ENCODE data around the gene ST13. TPM values are rescaled to one million over a fixed set of nuclear protein-coding genes. Genes with fewer than 3 reads are reported as not detected.

Gene ST13
- total RNA-seq, 1 experiment from 2014 or later: 322 TPM

DNA sequence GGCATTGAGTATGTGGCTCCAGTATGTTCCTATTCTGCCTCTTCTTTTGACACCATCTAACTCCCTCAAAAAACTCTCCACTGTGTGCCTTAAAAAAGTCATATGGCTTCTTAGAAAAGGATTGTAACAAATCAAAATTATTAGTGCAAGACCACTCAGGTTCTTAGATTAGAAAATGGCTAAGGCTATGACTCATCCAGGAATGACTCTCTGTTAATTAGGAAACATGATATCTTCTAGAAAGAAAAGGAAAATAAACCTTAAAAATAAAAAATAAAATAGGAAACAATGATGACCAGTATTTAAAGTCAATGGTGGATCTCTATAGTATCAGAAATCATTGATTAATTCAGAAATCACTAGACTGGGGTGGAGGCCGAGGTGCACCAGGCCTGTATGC lies 59.0 kb downstream of the ST13 start:
- CTCF ChIA-PET: no interaction called here
- H3K27me3 Mint-ChIP-seq (ENCODE audit: unreplicated experiment): no peaks in the 10 kb centered on the region
- no peaks in the 10 kb centered on the region for H3K4me1 Mint-ChIP-seq (ENCODE audit: low read depth, unreplicated experiment)
- no peak for DNase-seq
- no peak overlapping the region for H3K27ac Mint-ChIP-seq (ENCODE audit: unreplicated experiment)
- no peaks in the 10 kb centered on the region for H3K36me3 Mint-ChIP-seq (ENCODE audit: insufficient read depth, unreplicated experiment)
- H3K9me3 Mint-ChIP-seq (ENCODE audit: low read depth, unreplicated experiment): no peaks in the 10 kb centered on the region
- intact Hi-C loops (cut with micrococcal nuclease; ENCODE audit: unreplicated experiment): no loop called here
- no peak overlapping the region for H3K4me3 Mint-ChIP-seq (ENCODE audit: low read depth, unreplicated experiment)
- no TSS peak for BruUV-seq (replicated peaks)
- TF ChIP-seq, protein P1, sequence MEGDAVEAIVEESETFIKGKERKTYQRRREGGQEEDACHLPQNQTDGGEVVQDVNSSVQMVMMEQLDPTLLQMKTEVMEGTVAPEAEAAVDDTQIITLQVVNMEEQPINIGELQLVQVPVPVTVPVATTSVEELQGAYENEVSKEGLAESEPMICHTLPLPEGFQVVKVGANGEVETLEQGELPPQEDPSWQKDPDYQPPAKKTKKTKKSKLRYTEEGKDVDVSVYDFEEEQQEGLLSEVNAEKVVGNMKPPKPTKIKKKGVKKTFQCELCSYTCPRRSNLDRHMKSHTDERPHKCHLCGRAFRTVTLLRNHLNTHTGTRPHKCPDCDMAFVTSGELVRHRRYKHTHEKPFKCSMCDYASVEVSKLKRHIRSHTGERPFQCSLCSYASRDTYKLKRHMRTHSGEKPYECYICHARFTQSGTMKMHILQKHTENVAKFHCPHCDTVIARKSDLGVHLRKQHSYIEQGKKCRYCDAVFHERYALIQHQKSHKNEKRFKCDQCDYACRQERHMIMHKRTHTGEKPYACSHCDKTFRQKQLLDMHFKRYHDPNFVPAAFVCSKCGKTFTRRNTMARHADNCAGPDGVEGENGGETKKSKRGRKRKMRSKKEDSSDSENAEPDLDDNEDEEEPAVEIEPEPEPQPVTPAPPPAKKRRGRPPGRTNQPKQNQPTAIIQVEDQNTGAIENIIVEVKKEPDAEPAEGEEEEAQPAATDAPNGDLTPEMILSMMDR (IDR thresholded peaks at IDR 0.05; ENCODE audit: unreplicated experiment): no peak

DNA sequence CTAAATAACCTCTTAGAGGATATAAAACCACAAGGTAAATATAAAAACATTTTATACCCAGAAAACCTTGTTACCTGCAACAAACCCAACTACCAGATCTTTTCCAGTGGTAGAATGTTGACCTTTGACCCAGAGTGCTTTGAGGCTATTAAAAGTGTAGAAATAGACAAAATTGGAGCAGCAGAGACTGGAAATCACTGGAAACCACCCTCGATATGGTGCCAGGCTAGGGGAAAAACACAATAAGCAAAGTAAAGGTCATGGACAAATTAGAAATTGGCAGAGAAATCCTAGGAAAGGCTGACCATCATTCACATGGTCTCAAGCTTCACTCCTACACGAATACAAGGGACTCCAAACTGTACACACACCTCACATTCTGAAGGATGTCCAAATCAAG lies 64.0 kb downstream of the ST13 start:
- CTCF ChIA-PET: no interaction called here
- DNase-seq: no peak
- H3K9me3 Mint-ChIP-seq (ENCODE audit: low read depth, unreplicated experiment): no peaks in the 10 kb centered on the region
- TF ChIP-seq, protein P1 (IDR thresholded peaks at IDR 0.05; ENCODE audit: unreplicated experiment): no peak
- no peak overlapping the region for H3K4me3 Mint-ChIP-seq (ENCODE audit: low read depth, unreplicated experiment)
- intact Hi-C loops (cut with micrococcal nuclease; ENCODE audit: unreplicated experiment): no loop called here
- no TSS peak for BruUV-seq (replicated peaks)
- H3K27ac Mint-ChIP-seq (ENCODE audit: unreplicated experiment): no peak overlapping the region
- H3K27me3 Mint-ChIP-seq (ENCODE audit: unreplicated experiment): no peaks in the 10 kb centered on the region
- no peaks in the 10 kb centered on the region for H3K36me3 Mint-ChIP-seq (ENCODE audit: insufficient read depth, unreplicated experiment)
- peaks cover 8% of the 10 kb centered on the region for H3K4me1 Mint-ChIP-seq (ENCODE audit: low read depth, unreplicated experiment)

DNA sequence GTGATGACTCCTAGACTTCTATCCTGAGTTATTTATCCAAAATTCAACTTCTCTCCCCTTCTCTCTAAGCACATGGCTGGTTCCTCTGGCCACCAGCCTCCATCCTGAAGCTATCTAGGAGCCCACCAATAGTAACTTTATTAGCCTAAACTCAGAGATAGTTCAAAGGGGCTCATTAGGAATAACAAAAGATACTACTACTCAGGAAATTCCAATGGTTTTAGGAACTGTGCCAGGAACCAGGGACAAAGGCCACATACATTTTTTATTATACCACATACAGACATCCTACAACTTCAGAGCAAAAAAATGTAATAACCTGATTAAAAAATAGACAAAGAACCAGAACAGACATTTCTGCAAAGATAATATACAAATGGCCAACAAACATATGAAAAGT lies 65.2 kb downstream of the ST13 start:
- no peak for DNase-seq
- H3K4me1 Mint-ChIP-seq (ENCODE audit: low read depth, unreplicated experiment): peaks cover 8% of the 10 kb centered on the region
- H3K36me3 Mint-ChIP-seq (ENCODE audit: insufficient read depth, unreplicated experiment): no peaks in the 10 kb centered on the region
- intact Hi-C loops (cut with micrococcal nuclease; ENCODE audit: unreplicated experiment): no loop called here
- H3K27ac Mint-ChIP-seq (ENCODE audit: unreplicated experiment): no peak overlapping the region
- no peaks in the 10 kb centered on the region for H3K9me3 Mint-ChIP-seq (ENCODE audit: low read depth, unreplicated experiment)
- BruUV-seq (replicated peaks): no TSS peak
- CTCF ChIA-PET: interaction anchor here (0.6 kb wide), 1 partner anchor 10 kb away, joined by 3 read pairs; no protein-coding TSS in a partner anchor
- no peaks in the 10 kb centered on the region for H3K27me3 Mint-ChIP-seq (ENCODE audit: unreplicated experiment)
- TF ChIP-seq, protein P1 (IDR thresholded peaks at IDR 0.05; ENCODE audit: unreplicated experiment): no peak
- no peak overlapping the region for H3K4me3 Mint-ChIP-seq (ENCODE audit: low read depth, unreplicated experiment)

DNA sequence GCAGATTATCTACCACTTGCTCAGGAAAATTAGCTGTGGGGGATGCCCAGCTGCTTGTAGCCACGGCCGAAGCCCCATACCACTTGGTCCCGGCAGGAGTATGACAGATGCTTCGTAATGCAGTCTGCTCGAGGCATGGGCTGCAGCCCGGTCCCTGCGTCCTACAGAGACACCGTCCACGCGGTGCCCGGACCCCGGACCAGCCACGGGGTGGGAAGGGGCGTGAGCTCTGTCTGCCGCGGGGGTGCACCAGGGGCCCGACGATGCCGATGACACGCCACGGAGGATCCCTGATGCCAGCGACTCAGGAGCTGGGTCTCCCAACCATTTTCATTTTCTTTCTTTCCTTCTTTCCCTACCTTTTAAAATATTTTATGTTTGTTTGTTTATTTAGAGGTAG lies 67.3 kb downstream of the ST13 start:
- H3K27ac Mint-ChIP-seq (ENCODE audit: unreplicated experiment): no peak overlapping the region
- DNase-seq: no peak
- peaks cover 8% of the 10 kb centered on the region for H3K4me1 Mint-ChIP-seq (ENCODE audit: low read depth, unreplicated experiment)
- TF ChIP-seq, protein P1 (IDR thresholded peaks at IDR 0.05; ENCODE audit: unreplicated experiment): no peak
- CTCF ChIA-PET: no interaction called here
- intact Hi-C loops (cut with micrococcal nuclease; ENCODE audit: unreplicated experiment): no loop called here
- H3K9me3 Mint-ChIP-seq (ENCODE audit: low read depth, unreplicated experiment): no peaks in the 10 kb centered on the region
- no peak overlapping the region for H3K4me3 Mint-ChIP-seq (ENCODE audit: low read depth, unreplicated experiment)
- no TSS peak for BruUV-seq (replicated peaks)
- H3K36me3 Mint-ChIP-seq (ENCODE audit: insufficient read depth, unreplicated experiment): peaks cover 9% of the 10 kb centered on the region
- no peaks in the 10 kb centered on the region for H3K27me3 Mint-ChIP-seq (ENCODE audit: unreplicated experiment)

Data from Calu3 (cell line).